Mononuclear cell (primary cell): Measurements from ENCODE around the gene IGSF22. TPM values are rescaled to one million over a fixed set of nuclear protein-coding genes. Genes with fewer than 3 reads are reported as not detected.

Experiments used
- H3K27me3 ChIP-seq: 2 replicates; pipeline ENCODE4 v1.6.0; 2011; ENCODE audit warnings: low read length, control low read depth; ENCODE audit not compliant: insufficient read depth
- H3K4me1 ChIP-seq: 2 replicates; pipeline ENCODE4 v1.5.1; 2011; ENCODE audit warnings: mild to moderate bottlenecking, low read length, control low read depth; ENCODE audit not compliant: insufficient read depth
- H3K4me3 ChIP-seq: 2 replicates; pipeline ENCODE4 v1.5.1; 2011; ENCODE audit warnings: mild to moderate bottlenecking, low read length, moderate library complexity
- H3K9me3 ChIP-seq: 2 replicates; pipeline ENCODE4 v1.5.1; 2011; ENCODE audit warnings: low read depth, mild to moderate bottlenecking, control low read depth, low read length
- total RNA-seq: library from RNA; depleted of rRNA; stranded (reverse); fragments of >200 nt; gene quantifications from one replicate; pipeline ENCODE4 v1.2.3, GENCODE V29; 2012

IGSF22 gene
- 0.10 TPM for total RNA-seq

- H3K9me3 ChIP-seq: no peaks in the 10 kb centered on the region
- H3K27me3 ChIP-seq: no peaks in the 10 kb centered on the region
- no peak within 1 kb of the TSS for H3K4me3 ChIP-seq
- H3K4me1 ChIP-seq: peaks cover 7% of the 10 kb centered on the region
These were observed at the start of gene IGSF22 for GRCh38 chr11:18726040-18726439. Gene IGSF22, minus strand, starts transcription at chr11:18726188. Its CDS starts 1,952 bp downstream, at chr11:18724236.

GRCh38 chr11:18774801-18775200 lies 48.8 kb upstream of the IGSF22 start:
- Histone ChIP-seq H3K9me3 (no peaks in the 10 kb centered on the region), H3K4me3 (no peak overlapping the region), H3K4me1 (no peaks in the 10 kb centered on the region), H3K27me3 (no peaks in the 10 kb centered on the region)

DNA sequence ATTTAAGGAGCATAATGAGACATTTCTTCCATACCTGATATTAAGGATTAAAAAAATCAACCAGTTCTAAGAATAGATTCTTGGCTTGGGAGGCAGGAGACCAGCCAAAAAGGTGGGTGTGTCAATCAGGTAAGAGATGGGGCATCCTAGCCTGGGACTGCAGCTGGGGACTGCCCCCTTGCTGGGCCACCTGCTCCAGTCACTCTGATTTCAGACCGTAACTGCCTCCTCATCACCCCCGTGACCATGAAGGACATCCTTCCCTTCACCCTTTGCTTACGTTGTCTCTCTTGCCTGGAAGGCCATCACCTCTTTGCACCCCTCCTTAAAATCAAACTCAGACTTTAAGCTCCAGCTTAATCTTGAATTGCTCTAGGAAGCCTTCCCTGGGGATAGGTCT lies 47.7 kb upstream of the IGSF22 start:
- Histone ChIP-seq H3K9me3 (no peaks in the 10 kb centered on the region), H3K27me3 (no peaks in the 10 kb centered on the region), H3K4me1 (no peaks in the 10 kb centered on the region), H3K4me3 (no peak overlapping the region)

- Histone ChIP-seq H3K4me1 (no peaks in the 10 kb centered on the region), H3K9me3 (no peaks in the 10 kb centered on the region), H3K4me3 (no peak overlapping the region), H3K27me3 (no peaks in the 10 kb centered on the region)
These were observed 47.1 kb upstream of the IGSF22 start for GRCh38 chr11:18773104-18773503.

DNA sequence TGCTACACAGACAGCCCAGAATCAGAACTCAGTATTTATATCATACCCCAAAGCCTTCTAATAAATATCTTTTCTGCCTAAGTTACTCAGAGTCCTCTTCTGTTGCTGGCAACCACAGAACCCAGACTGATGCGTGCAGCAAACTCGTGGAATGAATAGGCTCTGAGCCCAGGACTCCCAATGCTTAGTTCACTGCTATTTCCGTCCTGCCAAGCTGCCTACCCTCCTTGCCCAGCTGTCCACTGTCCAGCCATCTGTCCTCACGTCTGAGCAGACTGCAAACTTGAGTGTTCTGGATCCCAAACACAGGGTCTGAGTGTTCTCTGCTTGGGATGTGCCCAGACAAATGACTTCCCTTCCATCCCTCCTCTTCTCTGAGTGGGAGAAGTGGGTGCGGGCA lies 46.2 kb upstream of the IGSF22 start:
- H3K9me3 ChIP-seq: no peaks in the 10 kb centered on the region
- no peak overlapping the region for H3K4me3 ChIP-seq
- H3K4me1 ChIP-seq: no peaks in the 10 kb centered on the region
- H3K27me3 ChIP-seq: no peaks in the 10 kb centered on the region

GRCh38 chr11:18771266-18772035 lies 45.5 kb upstream of the IGSF22 start:
- Histone ChIP-seq H3K27me3 (no peaks in the 10 kb centered on the region), H3K4me1 (no peaks in the 10 kb centered on the region), H3K9me3 (no peaks in the 10 kb centered on the region), H3K4me3 (no peak overlapping the region)

DNA sequence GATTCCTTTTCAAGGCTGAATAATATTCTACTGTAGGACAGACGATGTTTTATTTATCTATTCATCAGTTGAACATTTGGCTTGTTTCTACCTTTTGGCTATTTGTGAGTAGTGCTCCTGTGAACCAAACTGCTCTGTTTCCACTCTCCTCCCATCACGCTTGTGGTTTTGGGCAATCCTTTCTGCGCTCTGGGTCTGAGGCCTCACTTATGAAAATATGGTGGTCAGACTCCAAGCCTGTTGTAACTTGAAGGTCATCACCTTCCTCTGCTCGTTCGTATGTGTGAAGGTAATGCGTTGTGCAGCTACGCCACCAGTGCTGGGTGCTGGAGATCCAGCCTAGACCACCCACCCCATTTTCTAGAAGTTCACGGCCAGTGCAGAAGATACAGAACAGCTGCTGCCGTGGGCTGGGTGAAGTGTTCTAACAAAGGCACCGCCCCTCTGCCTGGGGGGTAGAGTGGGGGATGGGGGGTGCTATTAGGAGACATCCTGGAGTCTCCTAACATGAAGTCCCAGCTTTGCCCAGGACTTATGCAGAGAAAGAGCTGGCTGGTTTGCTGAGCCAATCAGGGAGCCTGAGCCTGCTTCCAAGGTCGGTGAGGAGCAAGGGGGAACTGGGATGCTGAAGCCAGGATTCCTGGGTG lies 44.6 kb upstream of the IGSF22 start:
- Histone ChIP-seq H3K4me1 (no peaks in the 10 kb centered on the region), H3K4me3 (no peak overlapping the region), H3K9me3 (no peaks in the 10 kb centered on the region), H3K27me3 (no peaks in the 10 kb centered on the region)

- no peaks in the 10 kb centered on the region for H3K27me3 ChIP-seq
- no peaks in the 10 kb centered on the region for H3K9me3 ChIP-seq
- no peak overlapping the region for H3K4me3 ChIP-seq
- H3K4me1 ChIP-seq: no peaks in the 10 kb centered on the region
These were observed 43.9 kb upstream of the IGSF22 start for GRCh38 chr11:18769802-18770456.

DNA sequence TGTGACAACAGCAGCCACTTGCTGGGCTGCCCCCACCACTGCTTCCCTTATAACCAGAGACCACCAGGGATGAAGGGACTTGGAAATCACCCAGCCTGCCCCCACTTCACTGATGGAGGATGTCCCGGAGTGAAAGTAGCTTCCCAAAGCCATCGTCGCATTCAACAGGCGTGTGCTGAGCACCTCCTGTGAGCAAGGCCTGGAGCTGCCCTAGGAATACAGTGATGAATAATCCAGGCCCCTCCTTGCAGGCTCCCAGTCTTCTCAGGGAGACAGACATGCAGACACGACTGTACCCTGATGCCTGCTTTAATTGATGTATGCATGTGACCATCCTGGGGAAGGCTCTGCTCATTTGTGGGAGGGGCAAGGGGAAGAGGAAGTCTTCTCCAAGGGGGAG lies 43.0 kb upstream of the IGSF22 start:
- Histone ChIP-seq H3K9me3 (no peaks in the 10 kb centered on the region), H3K4me3 (no peak overlapping the region), H3K4me1 (no peaks in the 10 kb centered on the region), H3K27me3 (no peaks in the 10 kb centered on the region)

- Histone ChIP-seq H3K9me3 (no peaks in the 10 kb centered on the region), H3K4me1 (no peaks in the 10 kb centered on the region), H3K4me3 (no peak overlapping the region), H3K27me3 (no peaks in the 10 kb centered on the region)
These were observed 42.5 kb upstream of the IGSF22 start for GRCh38 chr11:18768472-18768901.

GRCh38 chr11:18766015-18766414 lies 40.0 kb upstream of the IGSF22 start:
- no peaks in the 10 kb centered on the region for H3K9me3 ChIP-seq
- no peaks in the 10 kb centered on the region for H3K27me3 ChIP-seq
- no peak overlapping the region for H3K4me3 ChIP-seq
- no peaks in the 10 kb centered on the region for H3K4me1 ChIP-seq

- H3K4me1 ChIP-seq: no peaks in the 10 kb centered on the region
- H3K27me3 ChIP-seq: no peaks in the 10 kb centered on the region
- no peaks in the 10 kb centered on the region for H3K9me3 ChIP-seq
- no peak overlapping the region for H3K4me3 ChIP-seq
These were observed 39.6 kb upstream of the IGSF22 start for GRCh38 chr11:18765554-18765953.

DNA sequence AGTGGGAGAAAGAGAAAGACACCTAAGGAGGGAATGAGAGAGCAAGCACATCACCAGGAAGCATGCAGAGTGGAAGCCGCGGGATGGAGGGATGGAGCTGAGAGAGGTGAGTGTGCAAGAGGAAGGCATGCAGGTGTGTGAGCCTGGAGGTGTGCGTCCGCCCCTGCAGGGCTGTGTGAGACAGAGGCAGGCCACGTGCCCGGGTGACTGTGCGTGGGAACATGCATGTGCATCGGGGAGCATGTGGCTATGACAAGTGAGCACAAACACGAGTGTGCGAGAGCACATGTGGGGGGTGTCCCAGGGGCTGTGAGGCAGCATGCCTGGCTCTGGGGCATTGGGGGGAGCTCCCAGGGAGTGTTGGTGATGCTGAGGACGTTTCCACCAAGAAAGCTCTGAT lies 35.8 kb upstream of the IGSF22 start:
- H3K9me3 ChIP-seq: no peaks in the 10 kb centered on the region
- H3K4me3 ChIP-seq: no peak overlapping the region
- no peaks in the 10 kb centered on the region for H3K27me3 ChIP-seq
- no peaks in the 10 kb centered on the region for H3K4me1 ChIP-seq

- no peak overlapping the region for H3K4me3 ChIP-seq
- H3K9me3 ChIP-seq: no peaks in the 10 kb centered on the region
- no peaks in the 10 kb centered on the region for H3K27me3 ChIP-seq
- H3K4me1 ChIP-seq: no peaks in the 10 kb centered on the region
These were observed 35.2 kb upstream of the IGSF22 start for GRCh38 chr11:18761144-18761543.

DNA sequence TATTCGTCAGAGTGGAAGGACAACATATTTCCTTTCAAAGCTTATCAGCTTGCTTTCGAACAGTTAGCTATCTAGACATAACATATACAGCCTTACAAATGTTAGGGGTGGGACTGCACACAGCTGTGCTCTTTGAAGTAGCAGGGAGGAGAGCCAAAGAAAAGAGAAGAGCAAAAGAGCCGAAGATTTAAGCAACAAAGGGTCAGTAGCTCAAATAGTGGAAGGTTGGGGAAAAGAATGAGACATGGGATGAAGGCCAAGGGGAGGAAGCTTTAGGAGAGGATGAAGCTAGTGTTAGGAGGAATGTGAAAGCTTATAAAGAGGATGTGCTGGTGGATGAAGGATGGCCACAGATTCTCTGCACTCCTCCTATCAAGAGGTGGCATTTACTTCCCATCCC lies 31.8 kb upstream of the IGSF22 start:
- Histone ChIP-seq H3K4me1 (no peaks in the 10 kb centered on the region), H3K27me3 (no peaks in the 10 kb centered on the region), H3K4me3 (no peak overlapping the region), H3K9me3 (no peaks in the 10 kb centered on the region)
